ENCODE measurements around the gene TOX2.

The TOX2 gene

GRCh38 chr20:43982016-43982415 is 67.4 kb downstream of the TOX2 start:
- no peak for DNase-seq

GRCh38 chr20:43982886-43983285 is 68.2 kb downstream of the TOX2 start:
- DNase-seq: no peak

GRCh38 chr20:43983359-43983758 is 68.7 kb downstream of the TOX2 start:
- DNase-seq: peak; percentile 6 to 37

- no peak for DNase-seq
Measured at GRCh38 chr20:43983904-43984361, 69.3 kb downstream of the TOX2 start.

GRCh38 chr20:43984587-43984986 is 69.9 kb downstream of the TOX2 start:
- DNase-seq: no peak

- no peak for DNase-seq
Measured at GRCh38 chr20:43985121-43985520, 70.5 kb downstream of the TOX2 start.

- DNase-seq: no peak
Measured at GRCh38 chr20:43985608-43986316, 71.1 kb downstream of the TOX2 start.

- no peak for DNase-seq
Measured at GRCh38 chr20:43987018-43987417, 72.4 kb downstream of the TOX2 start.

- DNase-seq: no peak
Measured at GRCh38 chr20:43987531-43987930, 72.9 kb downstream of the TOX2 start.

- no peak for DNase-seq
Measured at GRCh38 chr20:43988451-43988850, 73.8 kb downstream of the TOX2 start.

GRCh38 chr20:43988867-43989266 is 74.2 kb downstream of the TOX2 start:
- DNase-seq: no peak

- DNase-seq: no peak
Measured at GRCh38 chr20:43991261-43991660, 76.6 kb downstream of the TOX2 start.

GRCh38 chr20:43991982-43992381 is 77.3 kb downstream of the TOX2 start:
- no peak for DNase-seq

- DNase-seq: no peak
Measured at GRCh38 chr20:43992885-43993284, 78.2 kb downstream of the TOX2 start.

GRCh38 chr20:43993560-43993959 is 78.9 kb downstream of the TOX2 start:
- no peak for DNase-seq

GRCh38 chr20:43994486-43995100 is 79.9 kb downstream of the TOX2 start:
- no peak for DNase-seq

GRCh38 chr20:43995645-43996044 is 81.0 kb downstream of the TOX2 start:
- DNase-seq: no peak

- no peak for DNase-seq
Measured at GRCh38 chr20:43996240-43996930, 81.7 kb downstream of the TOX2 start.

GRCh38 chr20:43999848-44000247 is 85.2 kb downstream of the TOX2 start:
- DNase-seq: no peak

GRCh38 chr20:44001667-44002596 is 87.3 kb downstream of the TOX2 start:
- DNase-seq: no peak

GRCh38 chr20:44002861-44003260 is 88.2 kb downstream of the TOX2 start:
- DNase-seq: no peak

- DNase-seq: no peak
Measured at GRCh38 chr20:44003609-44004008, 89.0 kb downstream of the TOX2 start.
